SKM-1 (cell line): Measurements from ENCODE around the gene THBS4.
A peak's percentile ranks its signal among the peaks of the same experiment; 100 is the strongest.

Experiments
- DNase-seq: peaks from one replicate; lab custom pipeline; 2025; ENCODE audit not compliant: unreplicated experiment; lab: John Stamatoyannopoulos, UW

Gene THBS4

DNA sequence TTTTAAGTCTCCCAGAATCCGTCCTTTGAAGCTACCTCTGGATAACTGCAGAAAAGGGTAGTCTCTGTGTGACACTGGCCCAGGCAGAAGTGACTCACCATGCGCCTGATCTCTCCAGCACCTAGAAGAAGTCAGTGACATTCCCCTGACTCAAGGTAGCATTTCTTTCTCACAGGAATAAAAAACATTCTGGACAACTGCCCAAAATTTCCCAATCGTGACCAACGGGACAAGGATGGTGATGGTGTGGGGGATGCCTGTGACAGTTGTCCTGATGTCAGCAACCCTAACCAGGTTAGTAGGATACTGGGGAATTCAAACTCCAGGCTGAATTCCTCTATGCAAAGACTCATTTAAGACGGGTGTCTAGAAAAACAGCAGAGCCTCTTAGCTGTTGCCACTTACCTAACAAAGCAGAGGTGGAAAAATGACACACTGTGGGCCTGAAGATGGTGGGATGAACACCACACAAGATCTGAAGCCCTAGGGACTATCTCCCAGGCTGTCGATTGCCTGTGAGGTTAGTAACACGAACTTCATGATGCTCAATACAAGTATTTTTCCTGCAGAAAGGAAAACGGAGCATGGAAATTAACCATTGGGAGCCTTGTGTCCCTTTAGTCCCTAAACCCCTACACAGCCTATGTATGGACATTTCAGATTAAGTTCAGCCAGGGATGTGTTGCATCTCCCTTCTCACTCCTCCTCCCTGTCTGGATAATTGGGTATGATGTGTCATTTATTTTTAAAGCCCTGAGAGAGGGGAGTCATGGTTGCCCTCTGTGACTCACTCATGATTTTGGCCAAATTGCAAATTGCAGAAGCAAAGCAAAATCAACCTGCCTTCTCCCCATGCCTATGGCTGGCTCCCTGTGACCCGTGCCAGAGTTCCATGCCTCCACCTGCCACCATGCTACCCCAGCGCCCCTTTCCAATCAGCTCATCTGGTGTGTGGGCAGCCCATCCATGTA, 37.2 kb downstream of the THBS4 start:
- no peak for DNase-seq

DNA sequence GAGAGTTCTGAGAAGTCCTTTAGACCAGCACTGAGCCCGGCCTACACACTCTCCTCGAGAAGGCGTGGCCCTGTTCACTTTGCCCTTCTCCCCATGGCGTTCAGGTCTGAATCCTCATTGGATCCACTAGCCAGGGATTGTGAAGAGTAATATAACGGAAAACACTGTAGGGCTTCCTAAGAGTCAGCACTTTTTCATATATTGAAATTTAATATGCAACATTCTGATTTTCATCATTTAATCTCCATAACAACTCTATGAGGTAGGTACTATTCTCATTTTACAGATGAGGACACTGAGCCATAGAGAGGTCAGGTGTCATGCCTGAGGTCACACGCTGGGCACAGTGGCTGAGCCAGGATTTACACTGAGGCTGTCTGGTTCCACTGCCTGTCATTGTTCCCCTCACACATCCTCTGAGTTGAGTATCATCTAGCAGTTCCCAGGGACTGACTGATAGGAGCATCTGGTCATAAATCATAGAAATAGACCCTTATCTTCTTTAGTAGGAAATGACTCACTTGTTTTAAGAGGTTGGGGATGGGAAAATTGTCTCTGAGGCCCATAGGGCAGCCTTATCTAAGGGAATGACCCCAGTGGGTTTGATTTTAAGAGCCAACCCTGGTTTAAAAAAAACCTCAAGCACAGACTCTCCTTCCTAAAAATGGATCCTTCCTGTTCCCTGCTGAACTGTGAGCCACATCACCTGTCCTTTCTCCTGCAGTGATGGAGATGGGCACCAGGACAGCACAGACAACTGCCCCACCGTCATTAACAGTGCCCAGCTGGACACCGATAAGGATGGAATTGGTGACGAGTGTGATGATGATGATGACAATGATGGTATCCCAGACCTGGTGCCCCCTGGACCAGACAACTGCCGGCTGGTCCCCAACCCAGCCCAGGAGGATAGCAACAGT, 41.2 kb downstream of the THBS4 start:
- DNase-seq, result no peak

DNA sequence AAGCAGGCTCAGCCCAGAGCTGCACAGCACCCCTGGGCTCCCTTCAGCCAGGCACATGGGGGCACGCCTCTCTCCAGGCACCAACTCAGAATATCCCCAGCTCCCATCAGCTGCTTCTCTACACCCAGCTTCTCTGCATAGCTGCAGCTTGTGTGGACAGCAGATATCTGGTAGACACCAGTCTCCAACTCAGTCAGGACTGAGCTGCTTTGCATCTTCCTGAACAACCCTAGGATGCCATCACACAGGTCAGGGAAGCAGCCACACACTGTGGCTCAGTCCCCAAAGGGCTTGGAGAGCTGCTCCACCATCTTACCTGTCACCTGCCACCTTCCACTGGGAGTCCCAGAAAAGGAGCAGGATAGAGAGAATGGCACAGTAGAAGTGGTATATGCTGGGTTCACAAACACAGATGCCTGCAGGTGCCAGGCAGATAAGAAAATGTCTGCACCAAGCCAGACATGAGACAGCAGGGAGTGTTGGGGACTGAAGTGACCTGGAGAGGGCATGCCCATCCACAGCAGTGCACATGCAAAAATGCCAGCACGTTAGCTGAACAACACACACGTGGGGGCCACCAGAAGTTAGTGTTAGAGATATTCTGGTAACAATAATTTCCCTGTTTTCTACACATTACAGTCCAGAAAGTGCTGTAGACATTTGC, 42.0 kb downstream of the THBS4 start:
- DNase-seq, result no peak

DNA sequence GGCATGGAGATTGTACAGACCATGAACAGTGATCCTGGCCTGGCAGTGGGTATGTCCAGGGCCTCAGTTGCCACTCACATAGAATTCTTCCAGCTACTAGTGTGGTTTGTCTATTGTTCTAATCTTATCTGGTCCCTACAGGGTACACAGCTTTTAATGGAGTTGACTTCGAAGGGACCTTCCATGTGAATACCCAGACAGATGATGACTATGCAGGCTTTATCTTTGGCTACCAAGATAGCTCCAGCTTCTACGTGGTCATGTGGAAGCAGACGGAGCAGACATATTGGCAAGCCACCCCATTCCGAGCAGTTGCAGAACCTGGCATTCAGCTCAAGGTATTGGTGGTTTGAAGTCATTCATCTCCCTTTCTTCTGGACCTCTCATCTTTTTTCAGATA, 43.8 kb downstream of the THBS4 start:
- no peak for DNase-seq

DNA sequence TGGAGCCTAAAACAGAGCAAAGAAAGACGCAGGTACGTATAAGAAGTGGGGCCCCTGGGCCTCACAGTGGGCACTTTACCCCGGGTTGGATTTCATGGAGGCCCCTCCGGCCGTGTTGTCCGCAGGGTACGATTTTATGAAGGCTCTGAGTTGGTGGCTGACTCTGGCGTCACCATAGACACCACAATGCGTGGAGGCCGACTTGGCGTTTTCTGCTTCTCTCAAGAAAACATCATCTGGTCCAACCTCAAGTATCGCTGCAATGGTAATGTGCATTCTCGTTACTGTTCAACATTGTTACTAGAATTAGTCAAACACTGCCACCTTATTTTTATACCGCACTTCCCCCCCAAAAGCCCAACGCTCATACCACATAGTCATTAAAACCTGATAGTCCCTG, 47.1 kb downstream of the THBS4 start:
- no peak for DNase-seq

DNA sequence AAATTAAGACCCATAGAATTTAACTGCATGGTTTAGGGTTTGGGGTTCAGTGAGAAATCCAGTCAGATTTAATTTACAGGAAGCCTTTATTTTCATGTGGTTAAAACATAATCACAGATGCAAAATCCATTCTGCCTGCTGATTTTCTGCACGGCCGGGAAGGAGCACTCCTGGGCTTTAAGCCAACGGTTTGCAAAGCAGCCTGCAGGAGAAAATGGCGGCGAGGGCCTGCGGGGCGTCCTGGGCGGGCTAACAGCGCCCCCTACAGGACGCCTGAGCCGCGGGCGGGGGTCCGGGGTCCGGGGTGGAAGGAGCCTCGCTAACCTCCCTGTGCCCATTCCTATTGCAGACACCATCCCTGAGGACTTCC, 47.6 kb downstream of the THBS4 start:
- no peak for DNase-seq

DNA sequence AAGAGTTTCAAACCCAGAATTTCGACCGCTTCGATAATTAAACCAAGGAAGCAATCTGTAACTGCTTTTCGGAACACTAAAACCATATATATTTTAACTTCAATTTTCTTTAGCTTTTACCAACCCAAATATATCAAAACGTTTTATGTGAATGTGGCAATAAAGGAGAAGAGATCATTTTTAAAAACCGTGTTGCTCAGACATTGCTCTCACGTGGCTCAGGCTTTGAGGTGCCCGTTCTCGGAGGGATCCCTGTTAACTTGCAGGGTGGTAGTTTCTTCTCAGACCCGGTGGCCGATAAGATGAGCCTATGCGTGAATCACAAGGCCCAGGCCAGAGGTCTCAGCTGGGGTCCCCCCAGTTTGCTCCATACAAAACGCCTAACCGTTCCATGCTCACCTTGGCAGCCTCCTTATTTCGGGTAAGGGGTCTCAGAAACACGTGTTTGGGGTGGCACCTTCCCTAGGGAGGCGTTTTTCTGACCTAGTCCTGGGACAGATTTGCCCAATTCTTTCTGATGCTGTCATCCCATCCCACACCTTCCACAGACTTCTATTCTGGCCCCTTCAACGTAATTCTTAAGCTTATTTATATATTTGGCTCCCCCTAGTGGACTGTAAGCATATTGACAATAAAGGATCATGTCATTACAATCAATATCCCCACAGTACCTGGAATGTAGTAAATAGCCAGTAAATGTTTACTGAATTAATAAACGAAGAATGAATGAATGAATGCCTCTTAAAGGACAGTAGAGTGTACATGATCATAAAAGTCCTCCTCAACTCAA, 48.1 kb downstream of the THBS4 start:
- DNase-seq, result peak; percentile 50

DNA sequence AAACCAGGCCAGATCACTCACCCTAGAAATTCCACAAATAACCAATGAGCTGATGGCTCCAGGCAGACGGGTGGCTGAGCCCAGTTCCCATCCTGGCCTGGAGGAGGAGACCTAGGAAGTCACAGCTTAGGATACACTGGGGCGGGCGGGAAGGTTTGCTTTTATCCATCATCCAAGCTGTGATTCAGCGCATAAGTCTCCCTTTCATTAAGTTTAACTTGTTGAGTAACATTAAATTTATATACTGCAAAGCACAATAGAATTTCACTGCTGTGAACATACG, 55.7 kb downstream of the THBS4 start:
- DNase-seq, result no peak

DNA sequence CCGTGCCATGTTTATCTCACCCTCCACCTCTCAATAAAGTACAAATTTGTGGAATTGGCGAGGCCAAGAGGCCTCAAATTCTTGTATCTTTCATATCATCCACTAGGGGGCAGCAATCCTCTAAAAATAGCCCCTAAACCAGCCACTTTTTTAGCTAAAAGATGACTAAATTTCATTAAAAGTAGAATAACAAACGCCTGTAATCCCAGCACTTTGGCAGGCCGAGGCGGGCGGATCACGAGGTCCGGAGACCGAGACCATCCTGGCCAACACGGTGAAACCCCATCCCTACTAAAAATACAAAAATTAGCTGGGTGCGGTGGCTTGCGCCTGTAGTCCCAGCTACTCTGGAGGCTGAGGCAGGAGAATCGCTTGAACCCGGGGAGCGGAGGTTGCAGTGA, 56.6 kb downstream of the THBS4 start:
- DNase-seq, result peak; percentile 49

DNA sequence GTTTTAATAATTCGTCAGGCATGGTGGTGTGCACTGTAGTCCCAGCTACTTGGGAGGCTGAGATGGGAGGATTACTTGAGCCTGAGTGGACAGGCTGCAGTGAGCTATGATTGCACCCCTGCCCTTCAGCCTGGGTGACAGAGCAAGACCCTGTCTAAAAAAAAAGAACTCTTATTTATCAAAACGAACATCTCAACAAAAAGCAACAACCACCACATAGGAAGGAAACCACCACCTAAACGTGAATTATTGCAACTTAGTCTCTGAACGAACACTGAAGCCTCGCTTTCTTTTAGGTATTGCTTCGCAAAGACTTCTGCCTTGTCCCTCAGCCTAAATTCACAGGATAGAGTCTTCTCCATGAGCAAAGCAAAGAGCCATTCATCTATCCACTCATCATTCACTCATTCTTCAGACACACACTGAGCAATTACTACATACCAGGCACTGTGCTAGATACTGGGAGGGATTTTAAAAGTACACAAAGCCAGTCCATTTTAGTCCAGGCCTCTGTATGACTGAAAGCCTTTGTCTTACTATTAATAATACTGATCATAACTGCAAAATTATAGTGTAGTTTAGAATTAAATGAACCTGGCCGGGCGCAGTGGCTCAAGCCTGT, 57.4 kb downstream of the THBS4 start:
- DNase-seq, result no peak

DNA sequence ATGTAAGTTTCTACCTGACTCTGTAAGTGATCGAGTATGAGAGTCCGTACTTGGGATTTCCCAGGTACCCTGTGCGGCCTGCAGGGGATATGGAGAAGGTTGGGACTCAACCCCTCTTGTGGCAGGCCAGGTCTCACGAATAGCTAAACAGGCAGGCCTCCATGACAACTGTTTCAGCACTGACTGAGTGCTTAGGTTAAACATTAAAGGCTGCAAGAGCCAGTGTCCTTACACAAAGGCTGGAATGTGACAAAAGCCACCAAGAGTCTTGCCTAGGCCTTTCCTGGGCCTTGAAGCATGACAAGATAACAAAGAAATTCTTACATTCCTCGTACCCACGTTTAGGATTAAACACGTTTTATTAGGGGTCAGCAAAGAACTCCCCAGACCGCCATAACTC, 58.6 kb downstream of the THBS4 start:
- no peak for DNase-seq

DNA sequence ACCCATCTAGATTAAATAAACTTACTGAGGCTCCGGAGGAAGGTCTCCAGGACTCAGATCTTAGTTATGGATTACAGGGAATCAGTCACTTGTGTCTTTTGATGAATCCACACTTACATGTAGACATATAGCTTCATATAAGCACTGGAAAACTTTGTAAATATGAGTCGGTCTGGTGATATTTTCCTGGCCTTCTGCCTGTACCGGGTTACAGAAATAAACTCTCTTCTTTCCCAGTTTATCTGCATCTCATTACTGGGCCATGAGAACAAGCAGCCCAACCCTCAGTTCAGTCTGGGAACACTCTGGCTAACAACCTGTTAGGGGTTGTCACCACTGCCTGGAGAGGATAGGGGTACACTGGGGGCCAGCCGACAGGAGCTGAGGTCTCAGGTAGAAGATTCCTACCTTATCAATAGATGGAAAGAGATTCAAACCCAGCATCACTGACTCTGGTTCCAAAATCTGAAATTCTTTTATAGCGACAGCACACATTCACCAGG, 59.1 kb downstream of the THBS4 start:
- DNase-seq, result no peak

DNA sequence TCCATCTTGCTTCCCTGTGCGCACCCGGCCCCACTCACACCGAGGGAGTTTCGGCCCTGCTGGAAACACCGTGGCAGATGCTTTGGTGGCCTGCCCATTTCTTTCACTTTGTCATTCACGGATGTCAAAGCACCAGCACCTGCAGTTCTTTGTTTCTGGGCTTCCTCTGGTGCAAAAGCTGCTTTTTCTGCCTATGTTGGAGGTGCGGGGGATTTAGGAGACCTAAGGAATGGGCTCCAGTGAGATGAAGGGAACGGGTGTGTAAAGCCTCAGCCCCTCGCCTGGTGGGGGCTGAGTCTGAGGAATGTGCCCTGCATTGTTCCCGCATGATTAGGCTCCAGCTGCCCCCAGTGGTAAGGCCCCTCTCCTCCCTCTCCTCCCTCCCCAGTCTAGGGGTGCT, 62.3 kb downstream of the THBS4 start:
- DNase-seq, result no peak

DNA sequence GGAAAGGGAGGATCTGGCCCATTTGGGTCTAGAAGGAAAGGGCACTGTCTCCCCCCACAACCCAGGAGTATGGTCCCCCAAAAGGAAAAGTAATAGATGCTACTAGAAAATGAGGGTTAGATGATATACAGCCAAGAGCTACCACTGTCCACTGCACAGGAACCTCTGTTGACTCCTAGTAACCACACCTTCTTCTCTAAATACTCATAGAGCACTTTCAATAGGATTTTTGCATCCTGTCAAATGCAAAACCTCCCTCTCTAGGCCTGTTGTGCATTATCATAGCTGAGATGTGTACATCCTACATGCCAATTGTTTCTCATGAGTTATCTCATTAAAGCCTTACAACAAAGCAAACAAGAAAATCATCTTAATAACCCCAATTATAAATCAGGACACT, 66.8 kb downstream of the THBS4 start:
- DNase-seq, result no peak

DNA sequence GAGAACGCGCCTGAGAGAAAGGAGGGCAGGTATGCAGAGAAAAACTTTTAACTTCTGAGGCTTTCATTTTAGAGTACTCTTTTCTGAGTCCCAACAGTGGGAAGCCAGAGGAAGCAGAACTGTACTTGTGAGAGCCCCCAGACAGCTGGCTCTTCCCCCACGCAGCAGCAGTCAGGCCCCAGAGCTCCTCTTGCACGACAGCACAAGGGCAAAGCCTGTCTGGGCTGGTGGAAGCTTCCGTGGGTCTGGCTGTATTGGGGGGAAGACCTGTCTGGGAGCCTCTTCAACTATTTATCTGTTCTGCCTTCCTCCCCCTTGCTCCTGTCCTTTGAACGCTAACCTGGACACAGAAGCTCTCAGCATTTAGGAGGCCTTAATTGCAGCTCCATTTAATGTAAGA, 68.2 kb downstream of the THBS4 start:
- DNase-seq, result no peak

DNA sequence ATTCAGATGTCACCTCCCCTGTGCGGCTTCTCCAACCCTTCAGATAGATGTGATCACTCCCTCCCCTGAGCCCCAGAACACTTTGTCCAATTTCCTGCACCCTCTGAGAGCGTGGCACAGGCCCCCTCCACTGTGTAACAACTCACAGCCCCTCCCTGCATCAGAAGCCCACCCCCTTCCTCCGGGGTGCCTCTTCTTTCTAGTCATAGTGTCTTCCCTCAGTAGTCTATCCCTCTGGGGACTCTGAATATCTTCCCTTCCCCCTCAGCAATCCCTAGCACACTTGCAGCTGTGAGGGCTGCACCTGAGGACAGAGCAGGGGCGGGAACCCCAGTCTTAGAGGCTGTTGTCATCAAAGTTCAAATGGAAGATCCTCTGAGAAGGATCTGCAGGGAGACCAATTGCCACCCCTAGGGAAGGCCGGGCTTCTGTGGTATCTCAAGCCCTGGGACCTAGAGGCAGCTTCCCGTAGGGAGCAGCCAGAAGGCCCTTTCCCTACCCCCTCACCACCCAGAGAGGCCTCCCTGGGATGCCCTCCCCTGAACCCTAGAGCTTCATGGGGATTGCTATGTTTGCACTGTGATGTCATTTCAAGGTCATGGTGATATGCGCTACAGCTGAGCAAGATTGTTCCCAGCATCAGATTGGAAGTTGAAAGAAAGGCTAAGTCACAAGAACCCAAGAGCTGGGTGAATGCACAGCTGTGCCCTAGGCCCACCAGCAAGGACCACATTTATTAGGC, 70.7 kb downstream of the THBS4 start:
- no peak for DNase-seq

DNA sequence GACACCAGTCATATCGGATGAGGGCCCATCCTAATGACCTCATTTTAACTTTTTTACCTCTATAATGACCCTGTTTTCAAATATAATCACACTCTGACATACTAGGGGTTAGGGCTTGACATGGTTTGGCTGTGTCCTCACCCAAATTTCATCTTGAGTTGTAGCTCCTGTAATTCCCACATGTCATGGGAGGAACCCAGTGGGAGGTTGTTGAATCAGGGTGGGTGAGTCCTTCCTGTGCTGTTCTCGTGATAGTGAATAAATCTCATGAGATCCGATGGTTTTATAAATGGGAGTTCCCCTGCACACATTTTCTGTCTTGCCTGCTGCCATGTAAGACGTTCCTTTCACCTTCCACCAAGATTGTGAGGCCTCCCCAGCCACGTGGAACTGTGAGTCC, 71.8 kb downstream of the THBS4 start:
- DNase-seq, result no peak

DNA sequence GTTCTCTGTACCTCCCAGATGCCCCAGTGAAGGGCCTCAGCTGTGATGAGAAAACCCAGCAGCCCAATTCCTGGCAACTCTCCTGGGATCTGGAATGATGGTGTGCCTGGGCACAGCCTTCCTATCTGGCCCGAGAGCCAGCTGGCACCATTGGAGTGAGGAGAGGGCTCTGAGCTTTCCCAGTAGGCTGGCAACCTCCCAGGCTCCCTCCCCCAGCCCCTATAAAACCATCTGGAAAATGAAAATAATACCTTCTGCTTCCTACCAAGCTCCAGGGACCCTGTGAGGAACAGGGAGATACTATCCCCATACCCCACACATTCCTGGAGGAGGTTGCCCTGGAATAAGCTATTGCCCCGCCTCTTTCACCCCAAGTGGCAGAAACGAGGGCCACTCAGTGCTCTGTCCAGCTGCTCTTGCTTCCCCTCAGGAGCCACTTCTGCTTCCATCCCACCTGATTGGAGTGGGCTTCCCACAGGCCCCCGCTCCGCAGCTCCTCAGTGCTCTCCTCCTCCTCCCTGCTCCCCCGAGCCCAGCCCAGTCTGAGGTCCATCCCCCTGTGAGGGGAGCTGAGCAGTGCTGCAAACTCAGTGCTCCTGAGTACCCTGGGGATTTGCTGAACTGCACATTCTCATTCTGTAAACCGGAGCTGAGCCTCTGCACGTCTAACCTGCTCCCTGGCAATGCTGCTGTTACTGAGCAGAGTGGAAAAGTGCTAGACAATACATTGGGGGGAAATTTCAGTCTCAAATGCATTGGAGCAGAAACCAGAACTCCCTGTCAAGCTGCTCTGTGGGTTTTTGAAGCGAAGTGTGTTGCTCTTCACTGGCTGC, 74.7 kb downstream of the THBS4 start:
- DNase-seq, result no peak
